Activated CD4-positive, alpha-beta T cell treated with anti-CD3 and anti-CD28 coated beads for 24 hours (primary cell): ENCODE measurements around the gene EXOC2.

Experiments used
- DNase-seq, 2 donors: peaks; one replicate each; pipeline ENCODE4 v3.0.0-alpha.2; 2020; ENCODE audit warnings: low read depth in 2 of 2

The EXOC2 gene

DNA sequence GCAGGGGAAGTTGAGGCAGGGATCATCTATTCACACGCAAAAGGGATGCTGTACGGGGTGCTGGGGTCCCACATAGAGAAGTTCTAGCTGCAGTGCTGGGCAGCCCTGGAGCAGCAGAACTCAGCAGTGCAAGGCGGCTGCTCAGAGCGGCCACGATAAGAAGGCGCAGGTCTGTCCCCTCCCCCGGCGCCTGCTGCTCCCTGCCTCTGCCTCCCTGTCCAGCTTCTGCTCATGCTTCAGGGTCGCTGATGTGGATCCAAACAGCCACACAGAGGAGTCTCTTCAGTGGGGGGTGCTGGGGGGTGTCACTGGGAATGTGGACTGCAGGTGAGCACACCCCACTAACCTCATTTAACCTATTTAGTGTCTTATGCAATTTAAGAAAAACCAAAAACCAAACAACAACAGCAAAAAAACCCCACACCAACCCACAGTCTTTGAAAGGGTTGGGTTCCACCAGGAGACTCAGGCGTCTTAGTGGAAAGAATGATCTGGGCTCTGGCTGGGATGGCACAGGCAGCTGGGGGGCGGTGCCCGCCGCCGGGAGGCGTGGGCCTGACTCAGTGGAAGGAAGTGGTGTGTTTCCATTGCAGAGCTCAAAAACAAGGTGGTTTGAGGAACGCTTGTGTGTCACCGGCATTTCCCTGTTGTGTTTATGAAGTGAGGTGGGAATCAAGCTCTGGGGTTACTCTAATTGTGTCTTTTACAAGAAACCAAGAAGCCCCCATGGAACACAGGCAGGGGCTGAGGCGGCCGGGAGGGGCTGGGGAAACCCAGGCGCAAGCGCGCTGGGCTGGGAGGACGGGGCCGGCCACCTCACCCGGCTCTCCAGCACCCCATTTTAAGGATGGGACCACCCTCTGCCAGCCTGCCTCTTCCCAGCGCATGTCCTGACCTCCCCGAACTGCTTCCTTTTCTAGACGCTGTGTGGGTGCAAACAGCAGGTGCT is 246.2 kb downstream of the EXOC2 start:
- peak; percentile 87 to 88 for DNase-seq

DNA sequence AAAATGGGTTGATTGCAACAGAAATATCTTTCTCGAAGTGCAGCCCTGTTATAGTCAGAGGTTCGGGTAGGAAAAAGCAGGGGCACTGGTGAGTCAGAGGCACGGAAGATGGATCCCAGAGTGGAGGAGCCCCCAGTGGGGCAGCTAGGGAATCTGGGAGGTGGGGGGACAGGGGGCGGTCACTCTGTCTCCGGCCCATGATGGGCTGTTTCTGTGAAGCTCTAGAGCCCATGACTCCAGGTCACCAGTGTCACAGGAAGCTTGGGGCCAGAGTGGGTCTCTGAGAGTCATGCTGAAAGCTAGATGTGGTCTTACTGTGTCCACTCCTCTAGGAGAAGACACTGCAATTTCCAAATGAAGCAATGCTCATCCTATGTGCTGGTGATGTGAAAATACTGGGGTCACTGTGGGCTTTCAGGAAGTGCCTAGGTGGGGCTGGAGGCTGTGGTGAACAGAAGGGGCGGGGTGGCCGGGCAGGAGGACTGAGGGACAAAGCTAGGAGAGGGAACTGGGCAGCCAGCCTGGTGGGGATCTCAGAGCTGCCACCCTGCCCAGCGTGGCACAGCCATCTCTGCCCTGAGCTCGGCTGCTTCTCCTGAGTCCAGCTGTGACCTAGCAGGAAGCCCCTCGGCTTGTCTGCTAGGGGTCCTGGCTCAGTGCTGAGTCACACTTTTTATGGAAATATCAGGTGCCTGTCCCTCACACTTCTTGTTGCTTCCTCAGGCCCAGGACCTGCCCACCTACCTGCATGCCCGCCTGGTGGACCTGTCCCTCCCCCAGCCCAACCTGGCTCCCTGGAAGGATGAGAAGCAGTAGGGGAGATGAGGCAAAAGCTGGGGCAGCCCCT is 247.1 kb downstream of the EXOC2 start:
- no peak for DNase-seq

GRCh38 chr6:444653-445275 is 248.2 kb downstream of the EXOC2 start:
- peak; percentile 27 to 28 for DNase-seq

- no peak for DNase-seq
Measured at GRCh38 chr6:443621-444159, 249.2 kb downstream of the EXOC2 start.

DNA sequence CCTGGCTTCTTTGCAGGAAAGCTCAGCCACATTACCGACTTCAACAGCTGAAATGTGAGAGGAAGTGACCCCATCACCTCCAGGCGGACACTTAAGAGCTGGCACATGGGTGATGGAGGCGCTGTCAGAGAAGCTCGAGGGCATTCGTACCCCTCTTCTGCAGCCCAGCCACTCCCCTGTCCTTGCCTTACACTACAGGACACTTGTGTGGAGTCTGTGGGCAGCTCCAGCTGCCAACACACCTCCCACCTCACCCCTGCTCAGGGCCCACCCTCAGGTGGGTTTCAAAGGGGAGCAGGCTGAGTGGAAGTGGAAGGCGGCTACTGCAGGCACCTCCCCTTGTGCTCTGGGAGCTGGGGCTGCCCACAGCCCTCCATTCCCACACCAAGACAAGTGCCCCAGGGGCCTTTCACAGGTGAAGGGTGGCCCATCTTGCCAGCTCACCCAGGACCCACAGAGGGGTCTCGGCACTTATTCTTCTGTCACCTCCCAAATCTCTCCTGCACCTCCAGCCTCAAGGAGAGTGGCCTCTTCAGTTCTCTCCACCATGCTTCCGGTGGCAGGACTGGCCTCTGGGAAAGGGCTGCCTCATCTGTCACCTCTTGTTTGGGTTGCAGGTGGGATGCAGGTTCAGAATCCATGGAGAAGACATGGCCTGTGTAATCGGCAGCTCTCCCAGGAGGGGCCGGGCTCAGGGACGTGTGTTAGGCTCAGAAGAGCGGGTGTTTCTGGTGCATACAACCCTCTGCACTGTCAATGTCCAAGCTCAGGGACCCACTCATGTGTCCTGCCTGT is 251.6 kb downstream of the EXOC2 start:
- no peak for DNase-seq

DNA sequence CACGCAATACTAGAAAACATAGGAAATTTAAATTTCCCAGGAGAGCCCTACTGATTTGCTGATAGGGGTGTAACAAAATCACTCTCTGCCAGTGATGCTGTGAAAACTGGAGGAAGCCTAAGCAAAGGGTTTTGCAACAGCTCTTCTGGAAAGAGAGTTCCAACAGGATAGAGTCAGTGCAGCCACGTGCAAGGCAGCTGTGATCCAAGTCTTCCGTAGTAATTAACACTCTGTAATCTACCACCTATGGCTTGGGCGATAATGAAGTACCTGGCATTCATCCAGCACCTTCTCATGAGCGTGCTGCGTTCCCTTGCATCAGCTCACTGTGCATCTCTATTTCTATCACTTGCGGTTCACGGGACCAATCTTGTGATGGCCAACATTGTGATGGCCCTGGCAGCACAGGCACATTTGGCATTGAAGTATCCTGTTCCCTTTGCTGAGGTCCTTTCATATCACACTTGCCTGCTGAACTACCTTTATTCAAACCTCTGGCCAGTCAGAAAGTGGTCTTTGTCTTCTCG is 253.2 kb downstream of the EXOC2 start:
- no peak for DNase-seq

- no peak for DNase-seq
Measured at GRCh38 chr6:438634-439170, 254.2 kb downstream of the EXOC2 start.

GRCh38 chr6:437037-437392 is 255.9 kb downstream of the EXOC2 start:
- DNase-seq = no peak

DNA sequence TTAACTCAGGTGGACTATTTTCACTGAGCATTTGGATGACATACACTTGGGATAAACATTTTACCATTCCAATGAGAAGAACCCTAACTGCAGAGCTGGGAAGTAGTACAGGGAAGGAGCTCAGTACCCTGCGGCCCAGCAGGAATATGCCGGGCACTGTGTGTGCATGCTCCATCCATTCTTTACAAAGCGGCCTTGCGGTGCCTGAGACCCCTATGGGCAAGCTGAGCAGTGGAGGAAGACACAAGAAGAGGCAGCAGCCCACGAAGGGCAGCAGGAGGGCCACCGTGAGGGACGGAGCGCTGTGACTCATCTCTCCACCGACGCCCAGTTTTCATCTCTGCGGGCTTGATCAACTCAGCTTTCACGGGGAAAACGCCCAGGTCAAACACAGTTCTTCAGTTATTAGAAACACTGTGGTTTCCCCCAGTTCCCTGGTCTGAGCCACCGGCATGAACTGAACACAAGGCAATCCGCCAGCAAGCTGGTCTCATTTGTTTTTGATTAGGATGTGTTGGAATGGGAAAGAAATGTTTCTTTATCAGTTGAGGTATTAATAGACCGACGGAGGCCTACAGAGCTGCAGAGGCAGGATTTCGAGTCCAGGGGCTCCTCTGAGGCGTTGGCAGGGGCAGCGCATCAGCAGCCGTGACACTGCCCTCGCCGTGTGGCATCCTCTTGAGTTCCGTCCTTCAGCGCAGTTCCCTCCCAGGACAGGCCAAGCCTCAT is 256.5 kb downstream of the EXOC2 start:
- no peak for DNase-seq

GRCh38 chr6:435441-436307 is 257.3 kb downstream of the EXOC2 start:
- DNase-seq = no peak
